Thyroid gland (tissue), 4 donors: ENCODE measurements around the gene USP32.

ENCODE experiments used
- POLR2A ChIP-seq, 2 donors: fragments of 450-650 bp; IDR thresholded peaks; one replicate each; pipeline ENCODE4 v1.6.1; 2017; ENCODE audit warnings: antibody characterized with exemption in 2 of 2, mild to moderate bottlenecking in 2 of 2, moderate library complexity in 1 of 2
- TF ChIP-seq, protein P1 (sequence below), 6 experiments: fragments of 200-600 bp in 3 of 6; fragments of 450-650 bp in 3 of 6; sonication (generic) in 3 of 6; IDR thresholded peaks; one replicate each; pipeline ENCODE4 v1.5.1; 2016 to 2019; ENCODE audit warnings: antibody characterized with exemption in 6 of 6, mild to moderate bottlenecking in 2 of 6, inconsistent platforms in 1 of 6, moderate library complexity in 1 of 6

DNA sequence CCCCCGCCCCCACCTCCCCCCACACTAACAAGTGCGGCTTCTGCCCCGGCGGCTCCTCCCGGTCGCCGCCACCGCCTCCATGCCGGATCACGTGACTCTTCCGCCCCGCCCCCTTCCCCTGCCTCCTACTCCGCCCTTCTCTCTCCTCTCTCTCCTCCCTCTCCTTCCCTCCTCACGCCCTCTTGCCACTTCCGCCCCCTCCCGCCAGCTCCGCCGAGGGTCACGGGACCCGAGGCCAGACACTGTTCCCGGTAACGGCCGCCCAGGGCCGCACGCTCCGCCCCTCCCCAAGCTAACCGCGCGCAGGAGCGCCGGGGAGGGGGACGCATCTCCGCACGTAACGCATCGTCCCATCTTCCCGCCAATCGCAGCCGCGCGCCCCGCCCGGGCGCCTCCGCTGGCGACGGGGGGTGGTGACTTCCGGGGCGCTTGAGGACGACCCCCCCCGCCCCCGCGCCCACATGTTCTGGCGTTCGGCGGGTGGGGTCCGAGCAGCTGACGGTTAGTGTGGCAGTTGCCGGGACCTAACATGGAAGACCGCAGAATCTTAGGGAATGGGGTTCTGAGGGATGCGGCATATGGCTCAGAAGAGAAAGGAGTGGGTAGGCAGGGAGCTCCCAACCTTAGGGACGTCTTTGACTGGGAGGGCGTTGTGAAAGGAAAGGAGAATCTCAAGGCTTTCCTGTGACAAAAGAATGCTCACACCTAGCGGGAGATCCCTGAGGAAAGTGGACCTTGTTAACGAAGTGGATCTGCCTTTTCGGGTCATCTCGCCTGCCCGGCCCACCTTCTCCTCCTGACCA is at the start of gene USP32:
- TF ChIP-seq, protein P1, sequence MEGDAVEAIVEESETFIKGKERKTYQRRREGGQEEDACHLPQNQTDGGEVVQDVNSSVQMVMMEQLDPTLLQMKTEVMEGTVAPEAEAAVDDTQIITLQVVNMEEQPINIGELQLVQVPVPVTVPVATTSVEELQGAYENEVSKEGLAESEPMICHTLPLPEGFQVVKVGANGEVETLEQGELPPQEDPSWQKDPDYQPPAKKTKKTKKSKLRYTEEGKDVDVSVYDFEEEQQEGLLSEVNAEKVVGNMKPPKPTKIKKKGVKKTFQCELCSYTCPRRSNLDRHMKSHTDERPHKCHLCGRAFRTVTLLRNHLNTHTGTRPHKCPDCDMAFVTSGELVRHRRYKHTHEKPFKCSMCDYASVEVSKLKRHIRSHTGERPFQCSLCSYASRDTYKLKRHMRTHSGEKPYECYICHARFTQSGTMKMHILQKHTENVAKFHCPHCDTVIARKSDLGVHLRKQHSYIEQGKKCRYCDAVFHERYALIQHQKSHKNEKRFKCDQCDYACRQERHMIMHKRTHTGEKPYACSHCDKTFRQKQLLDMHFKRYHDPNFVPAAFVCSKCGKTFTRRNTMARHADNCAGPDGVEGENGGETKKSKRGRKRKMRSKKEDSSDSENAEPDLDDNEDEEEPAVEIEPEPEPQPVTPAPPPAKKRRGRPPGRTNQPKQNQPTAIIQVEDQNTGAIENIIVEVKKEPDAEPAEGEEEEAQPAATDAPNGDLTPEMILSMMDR (IDR thresholded peaks at IDR 0.05) = peak in 3 of 6 experiments; percentile 21 to 34 (median 33)
- TF ChIP-seq POLR2A (IDR thresholded peaks at IDR 0.05) = peak; percentile 18 to 73
